ENCODE data around the gene NAA60.

DNA sequence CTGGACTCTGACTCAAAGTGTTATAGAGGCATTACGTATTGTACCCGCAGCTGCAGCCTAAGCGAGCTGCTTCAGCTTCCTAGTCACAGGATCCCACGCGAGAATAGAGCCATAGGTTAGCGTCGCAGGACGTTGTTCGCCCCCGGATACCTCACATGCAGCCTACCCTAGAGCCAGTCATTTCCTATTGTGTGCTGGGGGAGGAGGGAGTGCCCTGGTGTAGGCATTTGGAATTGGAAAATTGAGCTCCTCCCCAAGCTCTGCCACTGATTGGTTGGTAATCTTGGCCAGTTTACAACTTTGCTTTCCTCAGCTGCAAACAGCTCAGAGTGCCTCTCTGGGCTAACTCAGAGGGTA is 530 bp downstream of the NAA60 start:
- TF ChIP-seq EP300 (IDR thresholded peaks at IDR 0.05): no peak
- TF ChIP-seq, protein P1, sequence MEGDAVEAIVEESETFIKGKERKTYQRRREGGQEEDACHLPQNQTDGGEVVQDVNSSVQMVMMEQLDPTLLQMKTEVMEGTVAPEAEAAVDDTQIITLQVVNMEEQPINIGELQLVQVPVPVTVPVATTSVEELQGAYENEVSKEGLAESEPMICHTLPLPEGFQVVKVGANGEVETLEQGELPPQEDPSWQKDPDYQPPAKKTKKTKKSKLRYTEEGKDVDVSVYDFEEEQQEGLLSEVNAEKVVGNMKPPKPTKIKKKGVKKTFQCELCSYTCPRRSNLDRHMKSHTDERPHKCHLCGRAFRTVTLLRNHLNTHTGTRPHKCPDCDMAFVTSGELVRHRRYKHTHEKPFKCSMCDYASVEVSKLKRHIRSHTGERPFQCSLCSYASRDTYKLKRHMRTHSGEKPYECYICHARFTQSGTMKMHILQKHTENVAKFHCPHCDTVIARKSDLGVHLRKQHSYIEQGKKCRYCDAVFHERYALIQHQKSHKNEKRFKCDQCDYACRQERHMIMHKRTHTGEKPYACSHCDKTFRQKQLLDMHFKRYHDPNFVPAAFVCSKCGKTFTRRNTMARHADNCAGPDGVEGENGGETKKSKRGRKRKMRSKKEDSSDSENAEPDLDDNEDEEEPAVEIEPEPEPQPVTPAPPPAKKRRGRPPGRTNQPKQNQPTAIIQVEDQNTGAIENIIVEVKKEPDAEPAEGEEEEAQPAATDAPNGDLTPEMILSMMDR (IDR thresholded peaks at IDR 0.05): no peak
- no peak for TF ChIP-seq POLR2A (IDR thresholded peaks at IDR 0.05)
